SK-N-SH (cell line): ENCODE results near the gene URAD. TPM values are rescaled to one million over a fixed set of nuclear protein-coding genes. Genes with fewer than 3 reads are reported as not detected.

Experiments used
- CTCF ChIA-PET: fragments of 300-600, 350-600 bp; formaldehyde crosslinking; extraction: SDS; loops from one replicate; lab custom pipeline; 2021; lab: Yijun Ruan, JAX
- POLR2A ChIA-PET: fragments of 350-600 bp; sonication (Branson Sonifier 250); formaldehyde crosslinking; extraction: SDS; loops from one replicate; lab custom pipeline; 2020; ENCODE audit warnings: antibody characterized with exemption, inconsistent platforms; lab: Yijun Ruan, JAX
- DNase-seq: peaks from one replicate; pipeline ENCODE4 v3.0.0; 2012
- H2AFZ ChIP-seq: fragments of 200-600 bp; sonication (generic); 2 replicates; pipeline ENCODE4 v1.8.1; 2016; ENCODE audit warnings: antibody characterized with exemption, mild to moderate bottlenecking, low read depth
- H3F3A ChIP-seq: fragments of 200-600 bp; sonication (generic); replicated peaks from 2 replicates; pipeline ENCODE3; 2016; ENCODE audit warnings: antibody characterized with exemption, mild to moderate bottlenecking; ENCODE audit not compliant: insufficient read depth
- H3K27ac ChIP-seq, 2 experiments: fragments of 200-500 bp in 1 of 2; fragments of 200-600 bp in 1 of 2; sonication (Bioruptor generic) in 1 of 2; sonication (generic), shearing (Covaris generic) in 1 of 2; 2 replicates each; pipeline versions ENCODE4 v1.5.1 to v1.6.1; 2014 to 2016; ENCODE audit warnings: low read depth in 2 of 2, inconsistent platforms in 1 of 2, low read length in 1 of 2, mild to moderate bottlenecking in 1 of 2, mixed read lengths in 1 of 2
- H3K27me3 ChIP-seq: fragments of 200-600 bp; sonication (generic), shearing (Covaris generic); 2 replicates; pipeline ENCODE4 v1.6.1; 2016; ENCODE audit warnings: mixed run types; ENCODE audit not compliant: insufficient read depth
- H3K36me3 ChIP-seq, 2 experiments: fragments of 200-500 bp in 1 of 2; fragments of 200-600 bp in 1 of 2; sonication (Bioruptor generic) in 1 of 2; sonication (generic) in 1 of 2; replicated peaks in 1 of 2; 2 replicates each; pipeline versions ENCODE3 to v1.5.1; 2014 to 2016; ENCODE audit warnings: low read length in 1 of 2, mild to moderate bottlenecking in 1 of 2; ENCODE audit not compliant: insufficient read depth in 2 of 2, control insufficient read depth in 1 of 2
- H3K4me1 ChIP-seq, 2 experiments: fragments of 200-500 bp in 1 of 2; fragments of 200-600 bp in 1 of 2; sonication (Bioruptor generic) in 1 of 2; sonication (generic), shearing (Covaris generic) in 1 of 2; 2 replicates each; pipeline versions ENCODE4 v1.5.1 to v1.6.1; 2014 to 2016; ENCODE audit warnings: low read depth in 1 of 2, low read length in 1 of 2, mixed run types in 1 of 2; ENCODE audit not compliant: insufficient read depth in 2 of 2, control insufficient read depth in 1 of 2
- H3K4me2 ChIP-seq: fragments of 200-600 bp; sonication (generic), shearing (Covaris generic); 2 replicates; pipeline ENCODE4 v1.6.1; 2017; ENCODE audit warnings: mixed run types
- H3K4me3 ChIP-seq, 2 experiments: fragments of 200-500 bp in 1 of 2; fragments of 200-600 bp in 1 of 2; sonication (Bioruptor generic) in 1 of 2; sonication (generic), shearing (Covaris generic) in 1 of 2; 2 replicates each; pipeline versions ENCODE4 v1.5.1 to v1.8.1; 2014 to 2016; ENCODE audit warnings: low read depth in 2 of 2, inconsistent platforms in 1 of 2, low read length in 1 of 2, mild to moderate bottlenecking in 1 of 2, mixed read lengths in 1 of 2, moderate library complexity in 1 of 2
- H3K79me2 ChIP-seq: fragments of 200-600 bp; sonication (generic); 2 replicates; pipeline ENCODE4 v1.8.1; 2017; ENCODE audit warnings: mild to moderate bottlenecking; ENCODE audit not compliant: insufficient read depth
- H3K9ac ChIP-seq: fragments of 200-600 bp; sonication (generic); 2 replicates; pipeline ENCODE4 v1.6.1; 2017; ENCODE audit warnings: mixed run types
- H3K9me2 ChIP-seq: fragments of 200-600 bp; sonication (generic); 2 replicates; pipeline ENCODE4 v1.6.1; 2017; ENCODE audit warnings: mixed run types
- H3K9me3 ChIP-seq: fragments of 200-600 bp; sonication (generic); 2 replicates; pipeline ENCODE4 v1.6.1; 2017; ENCODE audit warnings: mixed run types, mild to moderate bottlenecking, moderate library complexity
- H4K20me1 ChIP-seq: fragments of 200-600 bp; sonication (generic); 2 replicates; pipeline ENCODE4 v1.6.1; 2017; ENCODE audit warnings: mild to moderate bottlenecking, mixed run types; ENCODE audit not compliant: insufficient read depth
- ELF1 ChIP-seq: IDR thresholded peaks from 2 replicates; pipeline ENCODE4 v1.4.0; 2012
- GABPA ChIP-seq: IDR thresholded peaks from 2 replicates; pipeline ENCODE4 v1.4.0; 2012; ENCODE audit warnings: low read depth, mild to moderate bottlenecking
- GATA2 ChIP-seq: sonication (generic); formaldehyde crosslinking; IDR thresholded peaks from 2 replicates; pipeline ENCODE4 v1.5.0; 2020; ENCODE audit warnings: mild to moderate bottlenecking, missing genetic modification reagents
- JUND ChIP-seq: IDR thresholded peaks from 2 replicates; pipeline ENCODE4 v1.4.0; 2012
- MEF2A ChIP-seq: IDR thresholded peaks from 2 replicates; pipeline ENCODE4 v1.4.0; 2012; ENCODE audit warnings: low read depth, borderline replicate concordance
- NFIC ChIP-seq: IDR thresholded peaks from 2 replicates; pipeline ENCODE4 v1.4.0; 2012; ENCODE audit warnings: borderline replicate concordance
- POLR2AphosphoS5 ChIP-seq: IDR thresholded peaks from 2 replicates; pipeline ENCODE4 v1.6.1; 2012; ENCODE audit warnings: low read depth, low read length
- RAD21 ChIP-seq: IDR thresholded peaks from 2 replicates; pipeline ENCODE4 v1.6.1; 2012; ENCODE audit warnings: mild to moderate bottlenecking, low read length
- SMC3 ChIP-seq: IDR thresholded peaks from 2 replicates; pipeline ENCODE4 v1.6.1; 2012; ENCODE audit warnings: low read depth, low read length, improper control_type of control experiment
- TAF1 ChIP-seq: IDR thresholded peaks from 2 replicates; pipeline ENCODE4 v1.6.1; 2012; ENCODE audit warnings: low read depth, mild to moderate bottlenecking, low read length, moderate library complexity, borderline replicate concordance
- TEAD4 ChIP-seq: IDR thresholded peaks from 2 replicates; pipeline ENCODE4 v1.4.0; 2012; ENCODE audit warnings: mild to moderate bottlenecking, borderline replicate concordance; ENCODE audit not compliant: insufficient read depth
- WGBS: methylation state at CpG from one replicate; pipeline ENCODE4 v1.1.6; 2017; ENCODE audit warnings: low lambda C conversion rate; 5-methylcytosine and 5-hydroxymethylcytosine counted together
- polyA plus RNA-seq, 3 experiments: library from polyadenylated mRNA; depleted of rRNA; stranded (reverse); fragments of >200 nt; gene quantifications; 2 replicates each; pipeline ENCODE4 v1.2.3, GENCODE V29; 2012
- TF ChIP-seq, protein P1 (sequence below): IDR thresholded peaks from 2 replicates; pipeline ENCODE4; 2012
- TF ChIP-seq, protein P2 (sequence below): IDR thresholded peaks from 2 replicates; pipeline ENCODE4 v1.4.0; 2012; ENCODE audit warnings: low read depth, borderline replicate concordance
- TF ChIP-seq, protein P3 (sequence below): fragments of 200-600 bp; sonication (generic); IDR thresholded peaks from 2 replicates; pipeline ENCODE4 v1.6.1; 2017; ENCODE audit warnings: antibody characterized with exemption, mild to moderate bottlenecking, moderate library complexity
- TF ChIP-seq, protein P4 (sequence below): fragments of 150-350 bp; IDR thresholded peaks from 2 replicates; pipeline ENCODE4 v1.6.1; 2017; ENCODE audit warnings: antibody characterized with exemption, low read length, low read depth, borderline replicate concordance
- TF ChIP-seq, protein P5 (sequence below): IDR thresholded peaks from 2 replicates; pipeline ENCODE4 v1.6.1; 2012; ENCODE audit warnings: mild to moderate bottlenecking, low read depth, low read length, moderate library complexity

Gene URAD
- polyA plus RNA-seq, 1 of the 3 experiments (the other 2 are of a cell fraction): not detected

DNA sequence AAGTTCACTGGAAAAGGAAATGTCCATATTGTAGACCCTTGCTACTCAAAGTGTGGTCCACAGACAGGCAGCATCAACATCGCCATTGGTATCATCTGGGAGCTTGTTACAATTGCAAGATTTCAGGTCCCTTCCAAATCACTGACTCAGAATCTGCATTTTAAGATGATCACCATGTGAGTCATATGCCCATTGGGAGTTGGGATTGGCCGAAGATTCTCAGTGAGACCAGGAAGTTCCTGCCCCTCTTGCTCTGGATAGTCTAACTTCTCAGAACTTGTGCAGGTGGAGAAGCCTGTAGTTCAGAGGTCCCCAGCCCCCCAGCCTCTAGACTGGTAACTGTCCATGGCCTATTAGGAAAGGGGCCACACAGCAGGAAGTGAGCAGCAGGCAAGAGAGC is 48.9 kb upstream of the URAD start:
- CTCF ChIA-PET: no interaction called here
- H2AFZ ChIP-seq: peak overlapping the region; percentile 55; the same call in 1 of the 2 replicates
- H3K9ac ChIP-seq: no peak overlapping the region
- no peaks in the 10 kb centered on the region for H3K9me3 ChIP-seq
- peak overlapping the region in 1 of 2 experiments; percentile 21; a peak in 1 of 4 replicates for H3K4me3 ChIP-seq
- H3F3A ChIP-seq: no peaks in the 10 kb centered on the region
- DNase-seq: no peak
- WGBS: 7% methylated on average over 2 of the region's 2 CpGs
- POLR2A ChIA-PET: no interaction called here
- H4K20me1 ChIP-seq: no peaks in the 10 kb centered on the region
- no peak overlapping the region for H3K27ac ChIP-seq
- peaks cover 53% of the 10 kb centered on the region for H3K27me3 ChIP-seq
- no peaks in the 10 kb centered on the region for H3K36me3 ChIP-seq
- H3K4me1 ChIP-seq: no peaks in the 10 kb centered on the region
- peak overlapping the region; percentile 8; the same call in 1 of the 2 replicates for H3K4me2 ChIP-seq
- H3K9me2 ChIP-seq: no peaks in the 10 kb centered on the region
- TF ChIP-seq SMC3 (no peak), RAD21 (no peak), MEF2A (no peak)
- H3K79me2 ChIP-seq: no peaks in the 10 kb centered on the region

DNA sequence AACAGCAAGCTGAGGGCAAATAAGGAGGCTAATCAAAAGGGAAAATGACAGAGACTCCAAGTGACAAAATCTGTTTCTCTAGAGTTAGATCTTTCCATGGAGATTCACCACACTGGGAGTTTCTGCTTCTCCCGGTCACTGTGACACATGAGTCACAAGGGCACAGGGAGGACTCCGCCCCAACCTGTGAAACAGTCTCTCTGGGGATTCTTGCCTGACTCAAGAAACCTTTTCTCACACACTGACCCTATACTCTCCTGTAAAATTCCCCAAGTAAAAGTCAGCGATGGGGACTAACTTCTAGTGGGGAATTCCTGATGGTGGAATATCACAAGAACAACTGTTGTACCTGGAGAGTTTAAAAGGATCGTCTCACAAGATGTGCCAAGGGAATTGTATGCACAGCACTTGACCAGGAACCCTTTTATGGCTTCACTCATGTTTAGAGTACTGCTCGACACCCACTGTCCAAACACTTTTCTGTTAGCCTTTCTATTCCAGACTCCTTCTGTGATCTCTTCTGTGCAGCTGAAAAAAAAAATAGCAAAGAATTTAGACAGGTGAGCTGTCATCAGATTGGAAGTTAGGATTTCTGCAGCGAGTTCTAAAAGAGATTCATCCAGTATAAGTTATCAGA is 46.8 kb upstream of the URAD start:
- H3F3A ChIP-seq: no peaks in the 10 kb centered on the region
- no peak overlapping the region for H3K27ac ChIP-seq
- no peaks in the 10 kb centered on the region for H3K9me3 ChIP-seq
- H4K20me1 ChIP-seq: no peaks in the 10 kb centered on the region
- H3K9ac ChIP-seq: no peak overlapping the region
- no peaks in the 10 kb centered on the region for H3K79me2 ChIP-seq
- peaks cover 61% of the 10 kb centered on the region for H3K27me3 ChIP-seq
- WGBS: 2% methylated on average over 6 of the region's 6 CpGs
- POLR2A ChIA-PET: no interaction called here
- TF ChIP-seq TAF1 (no peak), GATA2 (no peak), NFIC (no peak), POLR2AphosphoS5 (no peak), TEAD4 (no peak), JUND (no peak), GABPA (no peak), ELF1 (no peak)
- TF ChIP-seq, protein P1, sequence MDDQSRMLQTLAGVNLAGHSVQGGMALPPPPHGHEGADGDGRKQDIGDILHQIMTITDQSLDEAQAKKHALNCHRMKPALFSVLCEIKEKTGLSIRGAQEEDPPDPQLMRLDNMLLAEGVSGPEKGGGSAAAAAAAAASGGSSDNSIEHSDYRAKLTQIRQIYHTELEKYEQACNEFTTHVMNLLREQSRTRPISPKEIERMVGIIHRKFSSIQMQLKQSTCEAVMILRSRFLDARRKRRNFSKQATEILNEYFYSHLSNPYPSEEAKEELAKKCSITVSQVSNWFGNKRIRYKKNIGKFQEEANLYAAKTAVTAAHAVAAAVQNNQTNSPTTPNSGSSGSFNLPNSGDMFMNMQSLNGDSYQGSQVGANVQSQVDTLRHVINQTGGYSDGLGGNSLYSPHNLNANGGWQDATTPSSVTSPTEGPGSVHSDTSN: no peak
- TF ChIP-seq, protein P2, sequence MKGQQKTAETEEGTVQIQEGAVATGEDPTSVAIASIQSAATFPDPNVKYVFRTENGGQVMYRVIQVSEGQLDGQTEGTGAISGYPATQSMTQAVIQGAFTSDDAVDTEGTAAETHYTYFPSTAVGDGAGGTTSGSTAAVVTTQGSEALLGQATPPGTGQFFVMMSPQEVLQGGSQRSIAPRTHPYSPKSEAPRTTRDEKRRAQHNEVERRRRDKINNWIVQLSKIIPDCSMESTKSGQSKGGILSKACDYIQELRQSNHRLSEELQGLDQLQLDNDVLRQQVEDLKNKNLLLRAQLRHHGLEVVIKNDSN: no peak
- TF ChIP-seq, protein P3, sequence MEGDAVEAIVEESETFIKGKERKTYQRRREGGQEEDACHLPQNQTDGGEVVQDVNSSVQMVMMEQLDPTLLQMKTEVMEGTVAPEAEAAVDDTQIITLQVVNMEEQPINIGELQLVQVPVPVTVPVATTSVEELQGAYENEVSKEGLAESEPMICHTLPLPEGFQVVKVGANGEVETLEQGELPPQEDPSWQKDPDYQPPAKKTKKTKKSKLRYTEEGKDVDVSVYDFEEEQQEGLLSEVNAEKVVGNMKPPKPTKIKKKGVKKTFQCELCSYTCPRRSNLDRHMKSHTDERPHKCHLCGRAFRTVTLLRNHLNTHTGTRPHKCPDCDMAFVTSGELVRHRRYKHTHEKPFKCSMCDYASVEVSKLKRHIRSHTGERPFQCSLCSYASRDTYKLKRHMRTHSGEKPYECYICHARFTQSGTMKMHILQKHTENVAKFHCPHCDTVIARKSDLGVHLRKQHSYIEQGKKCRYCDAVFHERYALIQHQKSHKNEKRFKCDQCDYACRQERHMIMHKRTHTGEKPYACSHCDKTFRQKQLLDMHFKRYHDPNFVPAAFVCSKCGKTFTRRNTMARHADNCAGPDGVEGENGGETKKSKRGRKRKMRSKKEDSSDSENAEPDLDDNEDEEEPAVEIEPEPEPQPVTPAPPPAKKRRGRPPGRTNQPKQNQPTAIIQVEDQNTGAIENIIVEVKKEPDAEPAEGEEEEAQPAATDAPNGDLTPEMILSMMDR: no peak
- TF ChIP-seq, protein P4, sequence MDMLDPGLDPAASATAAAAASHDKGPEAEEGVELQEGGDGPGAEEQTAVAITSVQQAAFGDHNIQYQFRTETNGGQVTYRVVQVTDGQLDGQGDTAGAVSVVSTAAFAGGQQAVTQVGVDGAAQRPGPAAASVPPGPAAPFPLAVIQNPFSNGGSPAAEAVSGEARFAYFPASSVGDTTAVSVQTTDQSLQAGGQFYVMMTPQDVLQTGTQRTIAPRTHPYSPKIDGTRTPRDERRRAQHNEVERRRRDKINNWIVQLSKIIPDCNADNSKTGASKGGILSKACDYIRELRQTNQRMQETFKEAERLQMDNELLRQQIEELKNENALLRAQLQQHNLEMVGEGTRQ: no peak
- TF ChIP-seq, protein P5, sequence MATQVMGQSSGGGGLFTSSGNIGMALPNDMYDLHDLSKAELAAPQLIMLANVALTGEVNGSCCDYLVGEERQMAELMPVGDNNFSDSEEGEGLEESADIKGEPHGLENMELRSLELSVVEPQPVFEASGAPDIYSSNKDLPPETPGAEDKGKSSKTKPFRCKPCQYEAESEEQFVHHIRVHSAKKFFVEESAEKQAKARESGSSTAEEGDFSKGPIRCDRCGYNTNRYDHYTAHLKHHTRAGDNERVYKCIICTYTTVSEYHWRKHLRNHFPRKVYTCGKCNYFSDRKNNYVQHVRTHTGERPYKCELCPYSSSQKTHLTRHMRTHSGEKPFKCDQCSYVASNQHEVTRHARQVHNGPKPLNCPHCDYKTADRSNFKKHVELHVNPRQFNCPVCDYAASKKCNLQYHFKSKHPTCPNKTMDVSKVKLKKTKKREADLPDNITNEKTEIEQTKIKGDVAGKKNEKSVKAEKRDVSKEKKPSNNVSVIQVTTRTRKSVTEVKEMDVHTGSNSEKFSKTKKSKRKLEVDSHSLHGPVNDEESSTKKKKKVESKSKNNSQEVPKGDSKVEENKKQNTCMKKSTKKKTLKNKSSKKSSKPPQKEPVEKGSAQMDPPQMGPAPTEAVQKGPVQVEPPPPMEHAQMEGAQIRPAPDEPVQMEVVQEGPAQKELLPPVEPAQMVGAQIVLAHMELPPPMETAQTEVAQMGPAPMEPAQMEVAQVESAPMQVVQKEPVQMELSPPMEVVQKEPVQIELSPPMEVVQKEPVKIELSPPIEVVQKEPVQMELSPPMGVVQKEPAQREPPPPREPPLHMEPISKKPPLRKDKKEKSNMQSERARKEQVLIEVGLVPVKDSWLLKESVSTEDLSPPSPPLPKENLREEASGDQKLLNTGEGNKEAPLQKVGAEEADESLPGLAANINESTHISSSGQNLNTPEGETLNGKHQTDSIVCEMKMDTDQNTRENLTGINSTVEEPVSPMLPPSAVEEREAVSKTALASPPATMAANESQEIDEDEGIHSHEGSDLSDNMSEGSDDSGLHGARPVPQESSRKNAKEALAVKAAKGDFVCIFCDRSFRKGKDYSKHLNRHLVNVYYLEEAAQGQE: no peak
- DNase-seq: no peak
- H3K4me1 ChIP-seq: no peaks in the 10 kb centered on the region
- no peaks in the 10 kb centered on the region for H3K36me3 ChIP-seq
- H3K4me2 ChIP-seq: no peak overlapping the region
- CTCF ChIA-PET: no interaction called here
- no peak overlapping the region for H2AFZ ChIP-seq
- no peaks in the 10 kb centered on the region for H3K9me2 ChIP-seq
- no peak overlapping the region for H3K4me3 ChIP-seq
